Measurements from ENCODE around the gene LAT.

- TF ChIP-seq EZH2phosphoT487 (IDR thresholded peaks at IDR 0.05; ENCODE audit: borderline replicate concordance) = no peak
- TF ChIP-seq SP1 (IDR thresholded peaks at IDR 0.05; ENCODE audit: low read depth) = no peak
- no peak for TF ChIP-seq REST (IDR thresholded peaks at IDR 0.05; ENCODE audit: low read depth)
- TF ChIP-seq CTCF (IDR thresholded peaks at IDR 0.05 in 2 of 3, conservative IDR thresholded peaks at IDR 0.05 in 1 of 3; ENCODE audit: borderline replicate concordance in 1 of 3, insufficient read depth in 1 of 3, low read depth in 2 of 3, low read length in 2 of 3) = no peak
- TF ChIP-seq POLR2A (IDR thresholded peaks at IDR 0.05; ENCODE audit: borderline replicate concordance, extremely low read depth, insufficient read depth, insufficient read length) = no peak
- TF ChIP-seq SIN3A (IDR thresholded peaks at IDR 0.05; ENCODE audit: low read depth) = no peak
These were observed 6.8 kb downstream of the LAT start for GRCh38 chr16:28991687-28992086.

Data from HCT116 (cell line).